ENCODE data around the gene MMP7. TPM values are rescaled to one million over a fixed set of nuclear protein-coding genes. Genes with fewer than 3 reads are reported as not detected.

MMP7 gene
- total RNA-seq = 16.0 TPM
- long read RNA-seq, transcript MMP7-201 (6 exons, 1,125 nt) = major isoform, 7 of 7 reads
- long read RNA-seq, partial matches to known transcripts = 0 of 7 reads
- long read RNA-seq, other reads (novel, unspliced or antisense) = 0 of 7 reads

GRCh38 chr11:102530558-102530957, at the start of gene MMP7:
MMP7 (minus strand) TSS chr11:102530747; CDS start chr11:102530700, 47 bp downstream.
- no peaks in the 10 kb centered on the region for H3K36me3 ChIP-seq
- H3K4me3 ChIP-seq = no peak within 1 kb of the TSS
- TF ChIP-seq CTCF (IDR thresholded peaks at IDR 0.05) = no peak
- H3K4me1 ChIP-seq = no peaks in the 10 kb centered on the region
- H3K27ac ChIP-seq = peak within 1 kb of the TSS; percentile 25
- peak; percentile 91 for ATAC-seq
- DNase-seq = peak; percentile 68
- H3K27me3 ChIP-seq = no peaks in the 10 kb centered on the region
- H3K9me3 ChIP-seq = no peaks in the 10 kb centered on the region
- intact Hi-C loops (cut with DNase I) = no loop called here

GRCh38 chr11:102577723-102578122, 47.2 kb upstream of the MMP7 start:
- H3K27me3 ChIP-seq = no peaks in the 10 kb centered on the region
- H3K36me3 ChIP-seq = no peaks in the 10 kb centered on the region
- no peak for TF ChIP-seq CTCF (IDR thresholded peaks at IDR 0.05)
- DNase-seq (no peak), ATAC-seq (no peak)
- no peaks in the 10 kb centered on the region for H3K9me3 ChIP-seq
- H3K4me1 ChIP-seq = no peaks in the 10 kb centered on the region
- intact Hi-C loops (cut with DNase I) = no loop called here
- H3K4me3 ChIP-seq = no peak overlapping the region
- H3K27ac ChIP-seq = no peak overlapping the region

- peak; percentile 75 for ATAC-seq
- no peak overlapping the region for H3K4me3 ChIP-seq
These were observed 46.6 kb upstream of the MMP7 start for GRCh38 chr11:102577182-102577581.

GRCh38 chr11:102576350-102576749, 45.8 kb upstream of the MMP7 start:
- Histone ChIP-seq H3K4me1 (no peaks in the 10 kb centered on the region), H3K27me3 (no peaks in the 10 kb centered on the region), H3K36me3 (no peaks in the 10 kb centered on the region), H3K4me3 (no peak overlapping the region), H3K9me3 (no peaks in the 10 kb centered on the region), H3K27ac (no peak overlapping the region)
- ATAC-seq (no peak), DNase-seq (no peak)
- TF ChIP-seq CTCF (IDR thresholded peaks at IDR 0.05) = no peak
- intact Hi-C loops (cut with DNase I) = no loop called here

More at GRCh38 chr11:102577182-102577581, 46.6 kb upstream of the MMP7 start:
- no peaks in the 10 kb centered on the region for H3K27me3 ChIP-seq
- no peak for DNase-seq
- no peaks in the 10 kb centered on the region for H3K36me3 ChIP-seq
- no peak overlapping the region for H3K27ac ChIP-seq
- intact Hi-C loops (cut with DNase I) = no loop called here
- H3K9me3 ChIP-seq = no peaks in the 10 kb centered on the region
- no peak for TF ChIP-seq CTCF (IDR thresholded peaks at IDR 0.05)
- H3K4me1 ChIP-seq = no peaks in the 10 kb centered on the region

GRCh38 chr11:102575012-102575411, 44.5 kb upstream of the MMP7 start:
- Histone ChIP-seq H3K4me3 (no peak overlapping the region), H3K27me3 (no peaks in the 10 kb centered on the region), H3K9me3 (no peaks in the 10 kb centered on the region), H3K4me1 (no peaks in the 10 kb centered on the region), H3K36me3 (no peaks in the 10 kb centered on the region), H3K27ac (no peak overlapping the region)
- no peak for TF ChIP-seq CTCF (IDR thresholded peaks at IDR 0.05)
- DNase-seq (no peak), ATAC-seq (no peak)
- intact Hi-C loops (cut with DNase I) = no loop called here

- DNase-seq (no peak), ATAC-seq (no peak)
- Histone ChIP-seq H3K9me3 (no peaks in the 10 kb centered on the region), H3K4me1 (no peaks in the 10 kb centered on the region), H3K36me3 (no peaks in the 10 kb centered on the region), H3K27me3 (no peaks in the 10 kb centered on the region), H3K27ac (no peak overlapping the region), H3K4me3 (no peak overlapping the region)
- TF ChIP-seq CTCF (IDR thresholded peaks at IDR 0.05) = no peak
- intact Hi-C loops (cut with DNase I) = no loop called here
These were observed 43.3 kb upstream of the MMP7 start for GRCh38 chr11:102573851-102574250.

Measured in upper lobe of right lung (tissue), 1 donor.